Caco-2 (cell line): ENCODE results near the gene EGFR. TPM values are rescaled to one million over a fixed set of nuclear protein-coding genes. Genes with fewer than 3 reads are reported as not detected.
"Not testable (repeated sequence)": the region's sequence is repeated elsewhere in the genome, so short reads cannot be mapped to it uniquely, and the experiment has no call there.

Source experiments
- BruUV-seq: library from RNA; stranded (reverse); fragments of 400-500 nt; replicated peaks from 2 replicates; lab custom pipeline; 2021; lab: Mats Ljungman, UMichigan
- CTCF ChIA-PET: fragments of 300-600 bp; sonication (Branson Sonifier 250); formaldehyde crosslinking; loops from one replicate; lab custom pipeline; 2022; ENCODE audit warnings: antibody characterized with exemption; lab: Charles Lee
- POLR2A ChIA-PET: fragments of 300-600 bp; sonication (Branson Sonifier 250); formaldehyde crosslinking; loops from one replicate; lab custom pipeline; 2022; ENCODE audit warnings: antibody characterized with exemption; lab: Charles Lee
- DNase-seq, 2 experiments: peaks; one replicate each; pipeline versions ENCODE4 v3.0.0 to v3.0.0-alpha.2; 2020 to 2022
- H3K27me3 ChIP-seq: replicated peaks from 2 replicates; pipeline ENCODE4 v1.6.0; 2011; ENCODE audit warnings: low read length; ENCODE audit not compliant: control insufficient read depth, insufficient read depth
- H3K36me3 ChIP-seq: 2 replicates; pipeline ENCODE4 v1.5.1; 2011; ENCODE audit warnings: low read length; ENCODE audit not compliant: control insufficient read depth, insufficient read depth
- H3K4me1 ChIP-seq: fragments of 250-450 bp; sonication (Bioruptor Pico); 2 replicates; pipeline ENCODE4 v1.5.1; 2020; ENCODE audit warnings: mild to moderate bottlenecking
- H3K4me3 ChIP-seq: 2 replicates; pipeline ENCODE4 v1.5.1; 2011; ENCODE audit warnings: low read depth, mild to moderate bottlenecking, control low read depth, low read length
- H3K9me3 ChIP-seq: fragments of 250-450 bp; sonication (Bioruptor Pico); 2 replicates; pipeline ENCODE4 v1.5.1; 2020; ENCODE audit warnings: mild to moderate bottlenecking, moderate library complexity
- H3K27ac Mint-ChIP-seq: one replicate; pipeline ENCODE4 v1.8.0; 2022; ENCODE audit warnings: mixed read lengths; ENCODE audit not compliant: unreplicated experiment
- H3K27me3 Mint-ChIP-seq: one replicate; pipeline ENCODE4 v1.8.0; 2022; ENCODE audit warnings: mixed read lengths; ENCODE audit not compliant: insufficient read depth, unreplicated experiment
- H3K36me3 Mint-ChIP-seq: one replicate; pipeline ENCODE4 v1.8.0; 2022; ENCODE audit warnings: mild to moderate bottlenecking, mixed read lengths; ENCODE audit not compliant: insufficient read depth, unreplicated experiment
- H3K4me1 Mint-ChIP-seq: one replicate; pipeline ENCODE4 v1.8.0; 2022; ENCODE audit warnings: low read depth, mixed read lengths; ENCODE audit not compliant: unreplicated experiment
- H3K4me3 Mint-ChIP-seq: one replicate; pipeline ENCODE4 v1.8.0; 2022; ENCODE audit warnings: mild to moderate bottlenecking, moderate library complexity, mixed read lengths; ENCODE audit not compliant: unreplicated experiment
- H3K9me3 Mint-ChIP-seq: one replicate; pipeline ENCODE4 v1.8.0; 2022; ENCODE audit warnings: mixed read lengths; ENCODE audit not compliant: unreplicated experiment
- CTCF ChIP-seq, 2 experiments: fragments of 200-600 bp in 1 of 2; IDR thresholded peaks; 1 replicate in 1 of 2; 2 replicates in 1 of 2; pipeline versions ENCODE4 v1.5.1 to v1.8.0; 2011 to 2022; ENCODE audit warnings: antibody characterized with exemption in 1 of 2, control low read depth in 1 of 2, inconsistent platforms in 1 of 2, low read depth in 1 of 2, low read length in 1 of 2, mild to moderate bottlenecking in 1 of 2, moderate library complexity in 1 of 2; ENCODE audit not compliant: insufficient read depth in 1 of 2, severe bottlenecking in 1 of 2, unreplicated experiment in 1 of 2
- intact Hi-C: fragments of 100-400 bp; cut with micrococcal nuclease; formaldehyde crosslinking; loops from one replicate; pipeline ENCODE4 v1.10.0; 2022; ENCODE audit not compliant: unreplicated experiment
- total RNA-seq: library from RNA; stranded (reverse); gene quantifications from 2 replicates; pipeline ENCODE4 v1.2.3, GENCODE V29; 2022

Gene EGFR
- total RNA-seq, 1 experiment from 2014 or later = 60.1 TPM

GRCh38 chr7:55032069-55032699 lies 13.4 kb downstream of the EGFR start:
- DNase-seq = no peak
- Mint-ChIP-seq H3K4me3 (no peak overlapping the region), H3K36me3 (peaks cover 12% of the 10 kb centered on the region), H3K4me1 (no peaks in the 10 kb centered on the region), H3K27ac (no peak overlapping the region), H3K9me3 (no peaks in the 10 kb centered on the region), H3K27me3 (no peaks in the 10 kb centered on the region)
- Histone ChIP-seq H3K4me3 (no peak overlapping the region), H3K36me3 (no peaks in the 10 kb centered on the region), H3K9me3 (no peaks in the 10 kb centered on the region), H3K4me1 (0 out of 2 replicates have a peak, but pooled peaks cover 12% of the 10 kb centered on the region), H3K27me3 (no peaks in the 10 kb centered on the region)
- no peak for TF ChIP-seq CTCF (IDR thresholded peaks at IDR 0.05; ENCODE audit: insufficient read depth in 1 of 2, low read depth in 1 of 2, low read length in 1 of 2, severe bottlenecking in 1 of 2, unreplicated experiment in 1 of 2)
- POLR2A ChIA-PET = no interaction called here
- intact Hi-C loops = loop anchor here (5.0 kb wide), 1 partner anchor 245 kb away; no protein-coding TSS in a partner anchor
- BruUV-seq = no TSS peak
- CTCF ChIA-PET = no interaction called here

- BruUV-seq = no TSS peak
- no peak for DNase-seq
- no peak overlapping the region for H3K4me3 Mint-ChIP-seq
- H3K27me3 Mint-ChIP-seq = no peaks in the 10 kb centered on the region
- Histone ChIP-seq H3K36me3 (no peaks in the 10 kb centered on the region), H3K27me3 (no peaks in the 10 kb centered on the region), H3K4me1 (0 out of 2 replicates have a peak, but pooled peaks cover 9% of the 10 kb centered on the region), H3K9me3 (no peaks in the 10 kb centered on the region), H3K4me3 (no peak overlapping the region)
- H3K36me3 Mint-ChIP-seq = peaks cover 12% of the 10 kb centered on the region
- no peak overlapping the region for H3K27ac Mint-ChIP-seq
- H3K9me3 Mint-ChIP-seq = no peaks in the 10 kb centered on the region
- intact Hi-C loops = loop anchor here (5.0 kb wide), 1 partner anchor 246 kb away; no protein-coding TSS in a partner anchor
- CTCF ChIA-PET = no interaction called here
- no peak for TF ChIP-seq CTCF (IDR thresholded peaks at IDR 0.05; ENCODE audit: insufficient read depth in 1 of 2, low read depth in 1 of 2, low read length in 1 of 2, severe bottlenecking in 1 of 2, unreplicated experiment in 1 of 2)
- no peaks in the 10 kb centered on the region for H3K4me1 Mint-ChIP-seq
- POLR2A ChIA-PET = no interaction called here
These were observed 14.5 kb downstream of the EGFR start for GRCh38 chr7:55033236-55033846.

- H3K27me3 Mint-ChIP-seq = no peaks in the 10 kb centered on the region
- no peaks in the 10 kb centered on the region for H3K9me3 Mint-ChIP-seq
- 0 out of 2 replicates have a peak, but pooled peaks cover 9% of the 10 kb centered on the region for H3K4me1 ChIP-seq
- peaks cover 19% of the 10 kb centered on the region for H3K36me3 Mint-ChIP-seq
- ChIA-PET CTCF (no interaction called here), POLR2A (no interaction called here)
- H3K4me3 ChIP-seq = no peak overlapping the region
- TF ChIP-seq CTCF (IDR thresholded peaks at IDR 0.05; ENCODE audit: insufficient read depth in 1 of 2, low read depth in 1 of 2, low read length in 1 of 2, severe bottlenecking in 1 of 2, unreplicated experiment in 1 of 2) = no peak
- H3K36me3 ChIP-seq = no peaks in the 10 kb centered on the region
- no TSS peak for BruUV-seq
- H3K9me3 ChIP-seq = no peaks in the 10 kb centered on the region
- no peak for DNase-seq
- H3K4me3 Mint-ChIP-seq = no peak overlapping the region
- H3K4me1 Mint-ChIP-seq = no peaks in the 10 kb centered on the region
- no peaks in the 10 kb centered on the region for H3K27me3 ChIP-seq
- intact Hi-C loops = loop anchor here (5.0 kb wide), 1 partner anchor 247 kb away; no protein-coding TSS in a partner anchor
- no peak overlapping the region for H3K27ac Mint-ChIP-seq
These were observed 16.0 kb downstream of the EGFR start for GRCh38 chr7:55034776-55035175.

- H3K4me3 ChIP-seq, POLR2A ChIA-PET, H3K4me1 ChIP-seq, BruUV-seq, H3K27ac Mint-ChIP-seq, intact Hi-C loops, H3K27me3 ChIP-seq, H3K4me1 Mint-ChIP-seq, H3K9me3 ChIP-seq, H3K9me3 Mint-ChIP-seq, H3K27me3 Mint-ChIP-seq, H3K36me3 ChIP-seq, DNase-seq, H3K4me3 Mint-ChIP-seq: not testable (repeated sequence)
- peaks cover 19% of the 10 kb centered on the region for H3K36me3 Mint-ChIP-seq
- CTCF ChIA-PET = interaction anchor here (0.7 kb wide), 1 partner anchor 337 kb away, joined by 5 read pairs; no protein-coding TSS in a partner anchor
These were observed 16.6 kb downstream of the EGFR start for GRCh38 chr7:55035410-55035809.
